GM12878 (cell line): ENCODE measurements around the gene ZNF678. TPM values are rescaled to one million over a fixed set of nuclear protein-coding genes. Genes with fewer than 3 reads are reported as not detected.

Experiments
- ATAC-seq: fragments of 200-7000 bp; cut with Tn5 transposase; 3 replicates; pipeline ENCODE4 v1.9.1; 2020; ENCODE audit warnings: mild to moderate bottlenecking, moderate library complexity
- BruUV-seq: library from RNA; stranded (reverse); fragments of 400-500 nt; replicated peaks from 2 replicates; lab custom pipeline; 2021; lab: Mats Ljungman, UMichigan
- CTCF ChIA-PET: fragments of 300-600 bp; sonication (Branson Sonifier 250); formaldehyde crosslinking; extraction: SDS; loops from one replicate; lab custom pipeline; 2021; ENCODE audit warnings: inconsistent platforms; lab: Yijun Ruan, JAX
- POLR2A ChIA-PET: fragments of 350-600 bp; formaldehyde crosslinking; extraction: SDS; loops from one replicate; lab custom pipeline; 2021; ENCODE audit warnings: inconsistent platforms; lab: Charles Lee
- RAD21 ChIA-PET: fragments of 300-600 bp; sonication (Branson Sonifier 250); formaldehyde crosslinking; loops from one replicate; lab custom pipeline; 2023; ENCODE audit warnings: antibody characterized with exemption; ENCODE audit not compliant: unreplicated experiment; lab: Charles Lee
- SMC1A ChIA-PET: fragments of 300-600 bp; sonication (Branson Sonifier 250); formaldehyde crosslinking; loops from one replicate; lab custom pipeline; 2023; ENCODE audit not compliant: unreplicated experiment, uncharacterized antibody; lab: Charles Lee
- DNase-seq: peaks from one replicate; pipeline ENCODE4 v3.0.0-alpha.2; 2011; ENCODE audit warnings: low read depth, low spot score
- FAIRE-seq: peaks from 3 replicates; lab custom pipeline; 2011; peaks lifted over from hg19 to GRCh38; lab: Jason Lieb, UNC
- H2AFZ ChIP-seq: 2 replicates; pipeline ENCODE4 v1.6.0; 2011; ENCODE audit warnings: low read depth, low read length, control low read depth; ENCODE audit not compliant: control insufficient read depth
- H3K27ac ChIP-seq: 2 replicates; pipeline ENCODE4 v1.5.1; 2011; ENCODE audit warnings: control low read depth; ENCODE audit not compliant: control insufficient read depth, insufficient read depth
- H3K27me3 ChIP-seq, 2 experiments: replicated peaks in 1 of 2; 2 replicates each; pipeline versions ENCODE4 v1.6.0 to v1.6.1; 2011; ENCODE audit warnings: low read length in 1 of 2; ENCODE audit not compliant: control insufficient read depth in 2 of 2, insufficient read depth in 2 of 2
- H3K36me3 ChIP-seq, 2 experiments: 2 replicates each; pipeline ENCODE4 v1.5.1; 2011; ENCODE audit warnings: low read length in 1 of 2; ENCODE audit not compliant: control insufficient read depth in 2 of 2, insufficient read depth in 2 of 2
- H3K4me1 ChIP-seq: 2 replicates; pipeline ENCODE4 v1.6.1; 2011; ENCODE audit warnings: mild to moderate bottlenecking, low read length, moderate library complexity, mixed read lengths; ENCODE audit not compliant: control insufficient read depth, insufficient read depth
- H3K4me2 ChIP-seq: 2 replicates; pipeline ENCODE4 v1.6.0; 2011; ENCODE audit warnings: control low read depth; ENCODE audit not compliant: control insufficient read depth, insufficient read depth
- H3K4me3 ChIP-seq: fragments of 200-600 bp; sonication (generic); 2 replicates; pipeline ENCODE4 v1.5.1; 2016
- H3K79me2 ChIP-seq: 2 replicates; pipeline ENCODE4 v1.6.0; 2011; ENCODE audit warnings: low read length; ENCODE audit not compliant: control insufficient read depth, insufficient read depth
- H3K9ac ChIP-seq: 2 replicates; pipeline ENCODE4 v1.8.0; 2011; ENCODE audit warnings: low read length, control low read depth, mixed read lengths; ENCODE audit not compliant: control insufficient read depth, insufficient read depth
- H3K9me3 ChIP-seq: replicated peaks from 3 replicates; pipeline ENCODE4 v1.5.1; 2011; ENCODE audit warnings: mild to moderate bottlenecking, low read length; ENCODE audit not compliant: control insufficient read depth, insufficient read depth
- H4K20me1 ChIP-seq: 2 replicates; pipeline ENCODE4 v1.6.0; 2011; ENCODE audit not compliant: control insufficient read depth, insufficient read depth
- BHLHE40 ChIP-seq, 2 experiments: fragments of 450-650 bp in 1 of 2; IDR thresholded peaks; 2 replicates each; pipeline ENCODE4 v1.6.1; 2011 to 2017; ENCODE audit warnings: low read depth in 2 of 2, borderline replicate concordance in 1 of 2, improper control_type of control experiment in 1 of 2, low read length in 1 of 2, mild to moderate bottlenecking in 1 of 2
- CEBPB ChIP-seq, 2 experiments: fragments of 150-350 bp in 1 of 2; IDR thresholded peaks; 2 replicates each; pipeline ENCODE4 v1.6.1; 2012 to 2014; ENCODE audit warnings: low read depth in 2 of 2, low read length in 2 of 2, borderline replicate concordance in 1 of 2, inconsistent platforms in 1 of 2
- FOS ChIP-seq: IDR thresholded peaks from 3 replicates; pipeline ENCODE4 v1.6.1; 2011; ENCODE audit warnings: borderline replicate concordance; ENCODE audit not compliant: insufficient read length; ENCODE audit errors: extremely low read depth
- SMARCA5 ChIP-seq: fragments of 450-650 bp; IDR thresholded peaks from 2 replicates; pipeline ENCODE4 v1.6.1; 2017; ENCODE audit warnings: mild to moderate bottlenecking
- STAT3 ChIP-seq: IDR thresholded peaks from 2 replicates; pipeline ENCODE4 v1.6.1; 2011; ENCODE audit warnings: low read depth, low read length, improper control_type of control experiment
- YBX1 ChIP-seq: fragments of 450-650 bp; IDR thresholded peaks from 2 replicates; pipeline ENCODE4 v1.6.1; 2016; ENCODE audit warnings: antibody characterized with exemption
- YY1 ChIP-seq: IDR thresholded peaks from 2 replicates; pipeline ENCODE4 v1.6.1; 2011; ENCODE audit warnings: low read depth, mild to moderate bottlenecking, low read length
- ZNF622 ChIP-seq: fragments of 450-650 bp; IDR thresholded peaks from 2 replicates; pipeline ENCODE4 v1.6.1; 2017; ENCODE audit warnings: mild to moderate bottlenecking, inconsistent platforms
- in situ Hi-C: fragments of 300-500 bp; cut with MboI; formaldehyde crosslinking; loops from 9 replicates; pipeline ENCODE4 v1.14.3; 2018; ENCODE audit warnings: mixed read lengths
- intact Hi-C: fragments of 100-400 bp; cut with micrococcal nuclease; formaldehyde crosslinking; loops from one replicate; pipeline ENCODE4 v1.14.2; 2022; ENCODE audit not compliant: unreplicated experiment
- polyA plus RNA-seq, 11 experiments: library from polyadenylated mRNA; depleted of rRNA in 4 of 11; unstranded in 6 of 11; stranded (reverse) in 5 of 11; fragments of >200 nt; fragmentation: Nextera tagmentation in 4 of 11; fragmentation: Illumina TruSeq in 1 of 11; extraction: Ambion mirVana in 4 of 11; extraction: Trizol in 1 of 11; gene quantifications; 1 replicate in 1 of 11; 2 replicates in 10 of 11; pipeline versions ENCODE4 v1.2.1 to v1.2.3, GENCODE V29; 2011 to 2016; ENCODE audit warnings: inconsistent platforms in 2 of 11, missing spikeins in 2 of 11, low read depth in 1 of 11
- total RNA-seq, 4 experiments: library from RNA; depleted of rRNA in 3 of 4; stranded (reverse); fragments of >200 nt in 3 of 4; fragmentation: Illumina TruSeq in 1 of 4; extraction: Trizol in 1 of 4; gene quantifications; 2 replicates each; pipeline versions ENCODE4 v1.2.1 to v1.2.3, GENCODE V29; 2013 to 2021
- TF ChIP-seq, protein P1 (sequence below): fragments of 450-650 bp; conservative IDR thresholded peaks from 2 replicates; pipeline ENCODE4 v1.6.1; 2017; ENCODE audit warnings: mild to moderate bottlenecking, moderate library complexity
- TF ChIP-seq, protein P2 (sequence below): IDR thresholded peaks from 2 replicates; pipeline ENCODE4 v1.6.1; 2012; ENCODE audit warnings: low read depth, low read length, improper control_type of control experiment
- TF ChIP-seq, protein P3 (sequence below): fragments of 150-350 bp; IDR thresholded peaks from 2 replicates; pipeline ENCODE4 v1.6.1; 2014; ENCODE audit warnings: mild to moderate bottlenecking, low read depth, low read length

Gene ZNF678
- total and polyA plus RNA-seq, 10 of the 15 experiments (the other 5 are each of a cell fraction or from before 2014, with no cell fraction given) = 1.4 to 10.4 (median 3.5) TPM

DNA sequence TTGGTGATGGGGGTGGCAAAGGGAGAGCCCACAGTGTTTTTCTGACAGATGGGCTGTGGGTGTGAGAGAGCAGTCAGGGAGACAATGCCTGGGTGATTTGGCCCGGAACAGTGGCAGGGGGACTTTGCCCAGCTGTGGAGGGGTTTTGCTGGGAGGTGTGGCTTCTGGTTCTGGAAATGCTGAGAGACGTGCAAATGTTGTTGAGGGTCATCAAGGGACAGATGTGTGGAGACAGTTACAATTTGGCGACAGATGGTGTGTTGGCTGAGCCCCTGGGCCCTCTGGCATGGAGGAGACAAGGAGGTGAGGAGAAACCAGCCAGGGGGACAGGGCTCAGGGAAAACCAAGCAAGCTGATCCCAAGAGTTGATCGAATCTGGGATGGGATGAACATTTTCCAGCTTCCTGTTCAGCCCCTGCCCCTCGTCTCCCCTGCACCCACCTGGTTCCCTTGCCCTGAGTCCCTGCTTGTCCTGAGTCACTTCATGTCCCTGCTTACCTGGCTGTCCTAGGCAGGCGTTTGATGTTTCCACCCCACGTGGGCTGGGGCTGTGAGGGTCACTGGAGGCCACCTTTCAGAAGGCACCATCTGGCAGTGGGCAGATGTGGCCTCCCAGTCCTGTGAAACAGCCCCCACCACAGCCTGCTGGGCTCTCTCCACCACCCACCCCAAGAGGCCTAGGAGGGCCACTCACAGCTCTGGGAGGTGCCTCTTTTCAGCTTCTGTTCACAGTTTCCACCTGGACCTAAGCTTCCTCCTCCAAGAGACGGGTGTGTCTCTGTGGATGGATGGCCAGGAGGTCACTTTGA, 15.8 kb upstream of the ZNF678 start (continued):
- TF ChIP-seq, protein P1, sequence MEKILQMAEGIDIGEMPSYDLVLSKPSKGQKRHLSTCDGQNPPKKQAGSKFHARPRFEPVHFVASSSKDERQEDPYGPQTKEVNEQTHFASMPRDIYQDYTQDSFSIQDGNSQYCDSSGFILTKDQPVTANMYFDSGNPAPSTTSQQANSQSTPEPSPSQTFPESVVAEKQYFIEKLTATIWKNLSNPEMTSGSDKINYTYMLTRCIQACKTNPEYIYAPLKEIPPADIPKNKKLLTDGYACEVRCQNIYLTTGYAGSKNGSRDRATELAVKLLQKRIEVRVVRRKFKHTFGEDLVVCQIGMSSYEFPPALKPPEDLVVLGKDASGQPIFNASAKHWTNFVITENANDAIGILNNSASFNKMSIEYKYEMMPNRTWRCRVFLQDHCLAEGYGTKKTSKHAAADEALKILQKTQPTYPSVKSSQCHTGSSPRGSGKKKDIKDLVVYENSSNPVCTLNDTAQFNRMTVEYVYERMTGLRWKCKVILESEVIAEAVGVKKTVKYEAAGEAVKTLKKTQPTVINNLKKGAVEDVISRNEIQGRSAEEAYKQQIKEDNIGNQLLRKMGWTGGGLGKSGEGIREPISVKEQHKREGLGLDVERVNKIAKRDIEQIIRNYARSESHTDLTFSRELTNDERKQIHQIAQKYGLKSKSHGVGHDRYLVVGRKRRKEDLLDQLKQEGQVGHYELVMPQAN = no peak

DNA sequence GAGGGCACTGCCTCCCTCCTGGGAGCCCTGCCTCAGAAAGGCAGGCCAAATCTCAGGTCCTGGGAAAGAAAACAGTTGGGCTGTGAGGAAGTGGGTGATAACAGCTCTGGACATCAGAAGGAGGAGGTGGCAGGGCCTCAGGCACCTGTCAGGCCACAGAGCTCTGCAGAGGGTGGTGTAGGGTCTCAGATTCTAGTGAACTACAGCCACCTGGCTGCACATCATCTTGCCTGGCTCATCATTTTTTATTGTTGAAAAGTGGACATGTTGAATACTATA, 15.3 kb upstream of the ZNF678 start:
- Histone ChIP-seq H3K27ac (no peak overlapping the region), H2AFZ (no peak overlapping the region), H3K36me3 (no peaks in the 10 kb centered on the region), H3K27me3 (no peaks in the 10 kb centered on the region), H4K20me1 (no peaks in the 10 kb centered on the region), H3K4me3 (no peak overlapping the region), H3K4me2 (no peak overlapping the region), H3K4me1 (no peaks in the 10 kb centered on the region), H3K9me3 (no peaks in the 10 kb centered on the region; the same call in 2 of the 3 replicates), H3K9ac (no peak overlapping the region), H3K79me2 (no peaks in the 10 kb centered on the region)
- ChIA-PET CTCF (no interaction called here), RAD21 (no interaction called here), SMC1A (no interaction called here), POLR2A (no interaction called here)
- DNase-seq (no peak), ATAC-seq (no peak), FAIRE-seq (no peak)
- TF ChIP-seq STAT3 (no peak), YY1 (no peak), SMARCA5 (no peak), BHLHE40 (IDR thresholded peaks at IDR 0.05; ENCODE audit: borderline replicate concordance in 1 of 2, low read depth in 2 of 2, low read length in 1 of 2) (no peak), ZNF622 (no peak), FOS (no peak), CEBPB (IDR thresholded peaks at IDR 0.05; ENCODE audit: borderline replicate concordance in 1 of 2, low read depth in 2 of 2, low read length in 2 of 2) (no peak), YBX1 (no peak)
- TF ChIP-seq, protein P2, sequence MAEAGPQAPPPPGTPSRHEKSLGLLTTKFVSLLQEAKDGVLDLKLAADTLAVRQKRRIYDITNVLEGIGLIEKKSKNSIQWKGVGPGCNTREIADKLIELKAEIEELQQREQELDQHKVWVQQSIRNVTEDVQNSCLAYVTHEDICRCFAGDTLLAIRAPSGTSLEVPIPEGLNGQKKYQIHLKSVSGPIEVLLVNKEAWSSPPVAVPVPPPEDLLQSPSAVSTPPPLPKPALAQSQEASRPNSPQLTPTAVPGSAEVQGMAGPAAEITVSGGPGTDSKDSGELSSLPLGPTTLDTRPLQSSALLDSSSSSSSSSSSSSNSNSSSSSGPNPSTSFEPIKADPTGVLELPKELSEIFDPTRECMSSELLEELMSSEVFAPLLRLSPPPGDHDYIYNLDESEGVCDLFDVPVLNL = no peak
- TF ChIP-seq, protein P1 = no peak
- TF ChIP-seq, protein P3, sequence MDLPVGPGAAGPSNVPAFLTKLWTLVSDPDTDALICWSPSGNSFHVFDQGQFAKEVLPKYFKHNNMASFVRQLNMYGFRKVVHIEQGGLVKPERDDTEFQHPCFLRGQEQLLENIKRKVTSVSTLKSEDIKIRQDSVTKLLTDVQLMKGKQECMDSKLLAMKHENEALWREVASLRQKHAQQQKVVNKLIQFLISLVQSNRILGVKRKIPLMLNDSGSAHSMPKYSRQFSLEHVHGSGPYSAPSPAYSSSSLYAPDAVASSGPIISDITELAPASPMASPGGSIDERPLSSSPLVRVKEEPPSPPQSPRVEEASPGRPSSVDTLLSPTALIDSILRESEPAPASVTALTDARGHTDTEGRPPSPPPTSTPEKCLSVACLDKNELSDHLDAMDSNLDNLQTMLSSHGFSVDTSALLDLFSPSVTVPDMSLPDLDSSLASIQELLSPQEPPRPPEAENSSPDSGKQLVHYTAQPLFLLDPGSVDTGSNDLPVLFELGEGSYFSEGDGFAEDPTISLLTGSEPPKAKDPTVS = no peak
- intact Hi-C loops (loop anchor here (10.0 kb wide), 1 partner anchor 397 kb away; the partner anchor contains the start of gene WNT9A), in situ Hi-C loops (no loop called here)
- no TSS peak for BruUV-seq
